Gastroesophageal sphincter (tissue), 3 donors: Measurements from ENCODE around the gene FETUB.

Source experiments
- CTCF ChIP-seq, 4 experiments: fragments of 200-600 bp in 2 of 4; fragments of 450-650 bp in 2 of 4; sonication (generic) in 1 of 4; IDR thresholded peaks; one replicate each; pipeline ENCODE4 v1.5.1; 2017 to 2019; ENCODE audit warnings: antibody characterized with exemption in 4 of 4, mild to moderate bottlenecking in 2 of 4, moderate library complexity in 2 of 4
- POLR2AphosphoS5 ChIP-seq: sonication (generic); formaldehyde crosslinking; IDR thresholded peaks from one replicate; pipeline ENCODE4 v1.6.1; 2017; ENCODE audit warnings: antibody characterized with exemption

- TF ChIP-seq CTCF (IDR thresholded peaks at IDR 0.05) (no peak), POLR2AphosphoS5 (no peak)
Measured at GRCh38 chr3:186626254-186626847, 13.8 kb upstream of the FETUB start.
